ENCODE data around the gene GDPD3. TPM values are rescaled to one million over a fixed set of nuclear protein-coding genes. Genes with fewer than 3 reads are reported as not detected.

GDPD3 gene
- total RNA-seq, 2 donors from 2014 or later, result 0.91 to 2.4 TPM

- Histone ChIP-seq H3K27me3 (replicated peaks; ENCODE audit: insufficient read depth) (no peaks in the 10 kb centered on the region), H3K9me3 (no peaks in the 10 kb centered on the region), H3K27ac (no peak overlapping the region), H3K4me1 (replicated peaks) (no peaks in the 10 kb centered on the region), H3K4me3 (no peak overlapping the region), H3K36me3 (peaks cover 5 to 14% of the 10 kb centered on the region in 2 donors)
- DNase-seq (ENCODE audit: low spot score), result no peak
- WGBS, result 86% methylated on average over 11 of the region's 11 CpGs
- TF ChIP-seq POLR2A (IDR thresholded peaks at IDR 0.05) (no peak), POLR2AphosphoS5 (IDR thresholded peaks at IDR 0.05) (no peak), CTCF (IDR thresholded peaks at IDR 0.05) (no peak)
- intact Hi-C loops (cut with DNase I), result no loop called here
Measured at GRCh38 chr16:30114411-30114810, 1.1 kb upstream of the GDPD3 start.

DNA sequence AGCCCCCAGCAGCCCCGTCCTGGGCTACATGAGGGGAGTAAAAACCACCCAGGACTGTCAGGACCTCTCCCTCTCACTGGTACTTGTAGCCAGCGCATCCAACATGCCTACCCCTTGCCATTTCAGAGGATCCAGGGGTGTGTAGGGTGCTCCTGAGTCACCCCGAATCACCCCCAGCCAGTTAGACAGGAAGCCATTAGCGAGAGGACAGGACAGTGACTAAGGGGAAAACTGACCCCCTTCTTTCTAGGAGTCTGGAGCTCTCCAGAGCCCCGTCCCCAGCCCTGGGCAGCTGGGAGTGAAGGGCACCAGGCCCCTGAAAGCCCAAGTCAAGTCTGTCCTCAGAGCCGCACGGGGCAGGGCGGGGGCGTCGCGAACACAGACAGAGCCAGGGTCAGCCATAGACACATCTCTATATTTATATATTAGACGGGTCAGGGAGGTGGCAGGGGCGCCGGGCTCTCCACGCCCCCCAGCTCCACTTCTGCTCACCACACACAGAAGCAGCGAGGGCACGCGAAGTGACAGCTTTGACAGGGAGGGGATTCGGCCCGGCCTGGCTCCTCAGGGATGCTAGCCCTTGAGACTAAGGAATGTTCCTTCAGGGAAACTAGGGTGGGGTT is 485 bp upstream of the GDPD3 start:
- no peaks in the 10 kb centered on the region for H3K4me1 ChIP-seq (replicated peaks)
- H3K4me3 ChIP-seq, result no peak overlapping the region
- intact Hi-C loops (cut with DNase I), result no loop called here
- no peaks in the 10 kb centered on the region for H3K9me3 ChIP-seq
- H3K27ac ChIP-seq, result no peak overlapping the region
- peaks cover 5 to 14% of the 10 kb centered on the region in 2 donors for H3K36me3 ChIP-seq
- TF ChIP-seq CTCF (IDR thresholded peaks at IDR 0.05) (no peak), POLR2AphosphoS5 (IDR thresholded peaks at IDR 0.05) (no peak), POLR2A (IDR thresholded peaks at IDR 0.05) (no peak)
- WGBS, result 92% methylated on average over 20 of the region's 20 CpGs
- no peaks in the 10 kb centered on the region for H3K27me3 ChIP-seq (replicated peaks; ENCODE audit: insufficient read depth)
- DNase-seq (ENCODE audit: low spot score), result no peak

GRCh38 chr16:30112197-30113030 is 923 bp downstream of the GDPD3 start:
- H3K4me3 ChIP-seq, result no peak overlapping the region
- peaks cover 2 to 4% of the 10 kb centered on the region in 2 donors for H3K36me3 ChIP-seq
- H3K9me3 ChIP-seq, result no peaks in the 10 kb centered on the region
- no peaks in the 10 kb centered on the region for H3K27me3 ChIP-seq (replicated peaks; ENCODE audit: insufficient read depth)
- no peak for DNase-seq (ENCODE audit: low spot score)
- H3K4me1 ChIP-seq (replicated peaks), result no peaks in the 10 kb centered on the region
- intact Hi-C loops (cut with DNase I), result no loop called here
- H3K27ac ChIP-seq, result no peak overlapping the region
- 85% methylated on average over 29 of the region's 29 CpGs for WGBS
- TF ChIP-seq POLR2A (IDR thresholded peaks at IDR 0.05) (no peak), CTCF (IDR thresholded peaks at IDR 0.05) (peak in 3 of 4 experiments; percentile 28 to 49 (median 41))

- Histone ChIP-seq H3K9me3 (no peaks in the 10 kb centered on the region), H3K27ac (no peak overlapping the region), H3K36me3 (no peaks in the 10 kb centered on the region), H3K27me3 (replicated peaks; ENCODE audit: insufficient read depth) (no peaks in the 10 kb centered on the region), H3K4me1 (replicated peaks) (no peaks in the 10 kb centered on the region), H3K4me3 (no peak overlapping the region)
- TF ChIP-seq CTCF (IDR thresholded peaks at IDR 0.05), result no peak
- no peak for TF ChIP-seq POLR2A (IDR thresholded peaks at IDR 0.05)
- TF ChIP-seq POLR2AphosphoS5 (IDR thresholded peaks at IDR 0.05), result no peak
- no peak for DNase-seq (ENCODE audit: low spot score)
- 64% methylated on average over 7 of the region's 7 CpGs for WGBS
- intact Hi-C loops (cut with DNase I), result no loop called here
Measured at GRCh38 chr16:30110661-30111060, 2.7 kb downstream of the GDPD3 start.
